Chondrocyte (in vitro differentiated cells): ENCODE results near the gene DIP2C. TPM values are rescaled to one million over a fixed set of nuclear protein-coding genes. Genes with fewer than 3 reads are reported as not detected.

ENCODE experiments used
- DNase-seq: peaks from one replicate; pipeline ENCODE4 v3.0.0; 2021; ENCODE audit warnings: mixed read lengths, low spot score
- H3K27ac Mint-ChIP-seq: one replicate; pipeline ENCODE4 v1.8.0; 2021; ENCODE audit warnings: mild to moderate bottlenecking, moderate library complexity, mixed read lengths; ENCODE audit not compliant: unreplicated experiment
- H3K27me3 Mint-ChIP-seq: 2 replicates; pipeline ENCODE4 v1.8.0; 2021; ENCODE audit warnings: low read depth, mixed read lengths
- H3K36me3 Mint-ChIP-seq: 2 replicates; pipeline ENCODE4 v1.8.0; 2021; ENCODE audit warnings: low read depth, mixed read lengths
- H3K4me1 Mint-ChIP-seq: 2 replicates; pipeline ENCODE4 v1.8.0; 2021; ENCODE audit warnings: low read depth, mild to moderate bottlenecking, mixed read lengths
- H3K4me3 Mint-ChIP-seq: one replicate; pipeline ENCODE4 v1.8.0; 2021; ENCODE audit warnings: mild to moderate bottlenecking, moderate library complexity, mixed read lengths; ENCODE audit not compliant: unreplicated experiment
- H3K9me3 Mint-ChIP-seq: 2 replicates; pipeline ENCODE4 v1.8.0; 2021; ENCODE audit warnings: low read depth, mixed read lengths
- total RNA-seq: library from RNA; stranded (reverse); gene quantifications from 3 replicates; pipeline ENCODE4 v1.2.1, GENCODE V29; 2021
- TF ChIP-seq, protein P1 (sequence below): fragments of 200-600 bp; sonication (generic); IDR thresholded peaks from 2 replicates; pipeline ENCODE4 v1.5.0; 2021; ENCODE audit warnings: antibody characterized with exemption, mild to moderate bottlenecking, moderate library complexity

Gene DIP2C
- total RNA-seq, 1 donor from 2014 or later = 47.9 TPM

DNA sequence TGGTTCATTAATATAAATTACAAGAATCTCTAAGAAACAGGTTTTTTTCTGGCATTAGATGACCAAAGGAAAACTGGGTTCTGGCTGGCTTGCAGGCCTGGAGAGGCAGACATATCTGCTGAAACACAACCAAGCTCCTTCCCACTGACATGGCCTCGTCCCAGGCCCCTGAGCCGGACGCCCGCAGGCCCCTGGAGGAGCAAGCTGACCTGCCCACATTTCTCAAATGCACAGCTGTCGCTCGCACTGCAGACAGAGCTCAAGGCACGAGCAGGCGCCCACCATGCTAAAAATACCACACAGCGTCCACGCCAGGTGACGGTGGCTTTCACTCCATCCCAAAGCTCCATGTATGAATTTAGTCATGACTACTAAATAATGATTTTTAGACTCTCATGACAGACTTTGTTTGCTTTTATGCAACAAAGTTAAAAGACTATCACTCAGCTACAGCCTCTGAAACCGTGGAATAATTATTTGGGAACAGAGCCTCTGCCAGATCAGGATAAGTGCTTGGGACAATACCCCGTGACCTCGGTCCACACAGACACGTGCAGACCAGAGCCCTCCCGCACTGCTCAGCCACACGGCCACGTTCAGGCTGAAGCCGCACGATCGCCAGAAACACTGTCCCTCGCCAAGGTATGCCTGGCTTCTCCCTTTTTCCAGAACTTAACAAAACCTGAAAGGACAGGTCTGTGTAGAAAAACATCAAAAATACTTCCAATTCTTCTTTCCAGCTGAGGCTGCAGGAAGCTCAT, 71.1 kb downstream of the DIP2C start:
- DNase-seq = no peak
- peak overlapping the region; percentile 68 for H3K27ac Mint-ChIP-seq
- H3K27me3 Mint-ChIP-seq = no peaks in the 10 kb centered on the region
- no peaks in the 10 kb centered on the region for H3K9me3 Mint-ChIP-seq
- H3K36me3 Mint-ChIP-seq = no peaks in the 10 kb centered on the region
- H3K4me1 Mint-ChIP-seq = peaks cover 64% of the 10 kb centered on the region
- TF ChIP-seq, protein P1, sequence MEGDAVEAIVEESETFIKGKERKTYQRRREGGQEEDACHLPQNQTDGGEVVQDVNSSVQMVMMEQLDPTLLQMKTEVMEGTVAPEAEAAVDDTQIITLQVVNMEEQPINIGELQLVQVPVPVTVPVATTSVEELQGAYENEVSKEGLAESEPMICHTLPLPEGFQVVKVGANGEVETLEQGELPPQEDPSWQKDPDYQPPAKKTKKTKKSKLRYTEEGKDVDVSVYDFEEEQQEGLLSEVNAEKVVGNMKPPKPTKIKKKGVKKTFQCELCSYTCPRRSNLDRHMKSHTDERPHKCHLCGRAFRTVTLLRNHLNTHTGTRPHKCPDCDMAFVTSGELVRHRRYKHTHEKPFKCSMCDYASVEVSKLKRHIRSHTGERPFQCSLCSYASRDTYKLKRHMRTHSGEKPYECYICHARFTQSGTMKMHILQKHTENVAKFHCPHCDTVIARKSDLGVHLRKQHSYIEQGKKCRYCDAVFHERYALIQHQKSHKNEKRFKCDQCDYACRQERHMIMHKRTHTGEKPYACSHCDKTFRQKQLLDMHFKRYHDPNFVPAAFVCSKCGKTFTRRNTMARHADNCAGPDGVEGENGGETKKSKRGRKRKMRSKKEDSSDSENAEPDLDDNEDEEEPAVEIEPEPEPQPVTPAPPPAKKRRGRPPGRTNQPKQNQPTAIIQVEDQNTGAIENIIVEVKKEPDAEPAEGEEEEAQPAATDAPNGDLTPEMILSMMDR = no peak
- no peak overlapping the region for H3K4me3 Mint-ChIP-seq

DNA sequence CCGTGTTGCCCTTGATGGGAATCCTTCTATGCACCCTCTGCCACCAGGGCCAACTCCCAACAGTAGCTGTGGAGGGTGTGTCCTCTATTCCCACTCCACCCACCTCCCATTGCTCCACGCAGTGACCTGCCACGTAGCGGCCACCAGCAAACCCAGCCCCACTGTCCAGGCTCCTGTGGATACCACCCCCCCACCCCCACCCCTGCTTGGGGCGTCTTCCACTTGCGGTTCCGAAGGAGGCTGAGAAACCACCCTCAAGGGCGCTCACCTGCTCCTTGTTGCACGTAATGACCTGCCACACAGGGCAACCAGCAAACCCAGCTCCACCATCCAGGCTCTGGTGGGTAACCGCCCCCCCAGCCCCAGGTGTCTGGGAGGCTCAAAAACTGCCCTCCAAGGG, 72.0 kb downstream of the DIP2C start:
- TF ChIP-seq, protein P1 = no peak
- H3K36me3 Mint-ChIP-seq = no peaks in the 10 kb centered on the region
- H3K27me3 Mint-ChIP-seq = no peaks in the 10 kb centered on the region
- H3K4me3 Mint-ChIP-seq = no peak overlapping the region
- H3K4me1 Mint-ChIP-seq = peaks cover 65% of the 10 kb centered on the region
- no peak overlapping the region for H3K27ac Mint-ChIP-seq
- no peaks in the 10 kb centered on the region for H3K9me3 Mint-ChIP-seq
- DNase-seq = no peak

GRCh38 chr10:615583-616152, 73.8 kb downstream of the DIP2C start:
- H3K27ac Mint-ChIP-seq = no peak overlapping the region
- TF ChIP-seq, protein P1 = no peak
- no peak for DNase-seq

GRCh38 chr10:614790-615582, 74.5 kb downstream of the DIP2C start:
- Mint-ChIP-seq H3K4me1 (peaks cover 76% of the 10 kb centered on the region), H3K9me3 (no peaks in the 10 kb centered on the region), H3K27ac (peak overlapping the region; percentile 5), H3K36me3 (no peaks in the 10 kb centered on the region), H3K4me3 (no peak overlapping the region), H3K27me3 (no peaks in the 10 kb centered on the region)
- DNase-seq = no peak
- TF ChIP-seq, protein P1 = no peak

More at GRCh38 chr10:615583-616152, 73.8 kb downstream of the DIP2C start:
- Mint-ChIP-seq H3K4me1 (peaks cover 70% of the 10 kb centered on the region), H3K27me3 (no peaks in the 10 kb centered on the region), H3K9me3 (no peaks in the 10 kb centered on the region), H3K4me3 (no peak overlapping the region), H3K36me3 (no peaks in the 10 kb centered on the region)

DNA sequence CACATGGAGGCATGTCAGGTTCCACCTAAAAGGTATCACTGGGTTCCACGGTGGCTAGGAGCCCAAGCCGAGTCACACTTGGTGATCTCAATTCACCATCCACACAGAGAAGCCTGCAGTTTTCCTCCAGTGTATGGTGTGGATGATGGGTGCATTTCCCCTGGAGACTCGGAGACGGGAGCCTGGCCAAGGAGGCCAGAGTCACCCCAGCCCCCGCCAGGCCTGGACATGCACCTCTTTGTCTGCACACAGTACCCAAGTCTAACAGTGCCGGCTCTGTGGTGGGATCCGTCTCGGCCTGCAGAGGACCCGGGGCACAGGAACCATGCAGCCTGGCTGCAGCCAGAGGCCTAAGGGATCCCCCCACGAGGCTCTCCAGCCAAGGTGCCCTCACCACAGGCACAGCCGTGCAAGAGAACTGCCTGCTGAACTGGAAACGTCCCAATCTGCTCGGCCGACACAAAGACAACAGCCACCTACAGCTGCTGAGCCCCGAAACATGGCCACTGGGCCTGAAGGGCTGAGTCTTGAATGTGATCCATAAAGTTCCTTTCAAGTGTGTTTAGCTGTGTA, 75.2 kb downstream of the DIP2C start:
- H3K27me3 Mint-ChIP-seq = no peaks in the 10 kb centered on the region
- peaks cover 84% of the 10 kb centered on the region for H3K4me1 Mint-ChIP-seq
- no peaks in the 10 kb centered on the region for H3K9me3 Mint-ChIP-seq
- no peaks in the 10 kb centered on the region for H3K36me3 Mint-ChIP-seq
- TF ChIP-seq, protein P1 = no peak
- H3K27ac Mint-ChIP-seq = peak overlapping the region; percentile 5
- no peak overlapping the region for H3K4me3 Mint-ChIP-seq
- DNase-seq = no peak
